GM13976 (cell line): ENCODE measurements around the gene MVD.

Experiments used
- DNase-seq: peaks from one replicate; pipeline ENCODE4 v3.0.0; 2012; ENCODE audit warnings: low spot score
- CTCF ChIP-seq: IDR thresholded peaks from 2 replicates; pipeline ENCODE4 v1.5.1; 2012; ENCODE audit warnings: borderline replicate concordance, mild to moderate bottlenecking; ENCODE audit not compliant: insufficient read depth; ENCODE audit errors: extremely low read depth, missing control alignments, control extremely low read depth
- in situ Hi-C: fragments of 300-500 bp; cut with MboI; formaldehyde crosslinking; loops from one replicate; pipeline ENCODE4 v1.12.0; 2022; ENCODE audit warnings: low sequenced_read_pairs, mixed read lengths, inconsistent platforms; ENCODE audit not compliant: unreplicated experiment

The MVD gene

GRCh38 chr16:88651276-88651988 lies 11.5 kb downstream of the MVD start:
- TF ChIP-seq CTCF, result no peak
- DNase-seq, result peak; percentile 93
- in situ Hi-C loops, result no loop called here

- DNase-seq, result peak; percentile 98
- in situ Hi-C loops, result no loop called here
- TF ChIP-seq CTCF, result no peak
These were observed 12.1 kb downstream of the MVD start, which contains the start of gene CYBA for GRCh38 chr16:88650749-88651275. Gene CYBA (minus strand): TSS chr16:88651053. CDS start chr16:88651013, 40 bp downstream.

- DNase-seq, result peak; percentile 75
- in situ Hi-C loops, result no loop called here
- no peak for TF ChIP-seq CTCF
These were observed 12.8 kb downstream of the MVD start for GRCh38 chr16:88649924-88650748.

GRCh38 chr16:88649195-88649923 lies 13.5 kb downstream of the MVD start:
- DNase-seq, result no peak
- no peak for TF ChIP-seq CTCF
- in situ Hi-C loops, result no loop called here

- no peak for TF ChIP-seq CTCF
- no peak for DNase-seq
- in situ Hi-C loops, result no loop called here
These were observed 15.5 kb downstream of the MVD start for GRCh38 chr16:88647178-88648070.
